ENCODE measurements around the gene RAB3GAP1.

GRCh38 chr2:135212757-135213156 is 160.7 kb downstream of the RAB3GAP1 start:
- TF ChIP-seq CTCF (IDR thresholded peaks at IDR 0.05) (no peak), ZFX (IDR thresholded peaks at IDR 0.05; ENCODE audit: borderline replicate concordance) (no peak)

Data from 22Rv1 (cell line).